Choroid plexus epithelial cell (primary cell): ENCODE results near the gene DYNC2H1.
A peak's percentile ranks its signal among the peaks of the same experiment; 100 is the strongest.

ENCODE experiments used
- DNase-seq: peaks from one replicate; pipeline ENCODE4 v3.0.0-alpha.2; 2010; ENCODE audit warnings: low read depth
- H3K4me3 ChIP-seq: 2 replicates; pipeline ENCODE4 v1.5.1; 2011; ENCODE audit warnings: low read depth, mild to moderate bottlenecking, control low read depth, low read length, moderate library complexity
- CTCF ChIP-seq: conservative IDR thresholded peaks from 2 replicates; pipeline ENCODE4 v1.5.1; 2011; ENCODE audit warnings: low read depth, mild to moderate bottlenecking, control low read depth, inconsistent platforms, low read length, moderate library complexity

The DYNC2H1 gene

DNA sequence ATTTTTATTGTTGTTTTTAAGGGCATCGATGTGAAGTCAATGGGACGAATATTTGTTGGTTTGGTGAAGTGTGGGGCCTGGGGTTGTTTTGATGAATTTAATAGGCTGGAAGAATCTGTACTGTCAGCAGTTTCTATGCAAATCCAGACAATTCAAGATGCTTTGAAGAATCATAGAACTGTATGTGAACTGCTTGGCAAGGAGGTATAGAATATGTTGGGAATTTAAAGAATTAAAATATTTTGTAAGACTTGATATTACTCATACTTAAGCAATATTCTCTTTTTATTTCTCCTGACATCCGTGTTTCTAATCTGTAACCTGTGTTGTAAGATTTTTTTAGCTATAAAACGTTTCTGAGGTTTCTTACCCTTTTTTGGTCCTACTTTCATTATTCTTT, 61.6 kb downstream of the DYNC2H1 start:
- no peak for TF ChIP-seq CTCF
- H3K4me3 ChIP-seq = no peak overlapping the region
- peak; percentile 76 for DNase-seq

- no peak overlapping the region for H3K4me3 ChIP-seq
- DNase-seq = peak; percentile 4
- no peak for TF ChIP-seq CTCF
Measured at GRCh38 chr11:103175461-103176129, 66.4 kb downstream of the DYNC2H1 start.

DNA sequence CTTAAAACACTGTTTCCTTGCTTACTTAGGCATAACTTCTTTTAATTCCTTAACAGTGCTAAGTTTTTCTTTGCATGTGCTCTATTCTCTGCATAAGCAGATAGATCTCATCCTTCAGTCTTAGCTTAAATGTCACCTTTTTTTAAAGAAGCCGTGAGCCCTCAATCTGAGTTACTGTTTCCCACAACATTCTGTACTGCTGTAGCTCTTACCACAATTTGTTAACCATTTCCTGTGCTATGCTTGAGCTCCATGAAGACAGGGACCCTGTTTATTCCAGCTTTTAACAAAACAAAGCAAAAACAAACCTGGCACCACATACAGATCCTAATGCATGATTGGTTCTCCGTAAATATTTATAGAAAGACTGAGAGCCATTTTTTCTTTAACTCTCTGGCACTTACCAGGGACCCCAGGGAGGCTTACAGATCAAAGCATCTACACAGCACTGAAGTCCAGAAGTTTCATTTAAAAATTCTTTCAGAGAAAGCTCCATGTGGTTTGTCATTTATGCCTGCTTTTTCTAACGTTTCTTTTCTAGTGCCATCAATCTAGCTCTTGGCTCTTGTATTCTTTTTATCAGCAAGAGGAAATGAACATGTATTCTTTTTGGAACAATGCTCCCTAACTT, 74.9 kb downstream of the DYNC2H1 start:
- H3K4me3 ChIP-seq = no peak overlapping the region
- peak; percentile 14 for DNase-seq
- no peak for TF ChIP-seq CTCF

DNA sequence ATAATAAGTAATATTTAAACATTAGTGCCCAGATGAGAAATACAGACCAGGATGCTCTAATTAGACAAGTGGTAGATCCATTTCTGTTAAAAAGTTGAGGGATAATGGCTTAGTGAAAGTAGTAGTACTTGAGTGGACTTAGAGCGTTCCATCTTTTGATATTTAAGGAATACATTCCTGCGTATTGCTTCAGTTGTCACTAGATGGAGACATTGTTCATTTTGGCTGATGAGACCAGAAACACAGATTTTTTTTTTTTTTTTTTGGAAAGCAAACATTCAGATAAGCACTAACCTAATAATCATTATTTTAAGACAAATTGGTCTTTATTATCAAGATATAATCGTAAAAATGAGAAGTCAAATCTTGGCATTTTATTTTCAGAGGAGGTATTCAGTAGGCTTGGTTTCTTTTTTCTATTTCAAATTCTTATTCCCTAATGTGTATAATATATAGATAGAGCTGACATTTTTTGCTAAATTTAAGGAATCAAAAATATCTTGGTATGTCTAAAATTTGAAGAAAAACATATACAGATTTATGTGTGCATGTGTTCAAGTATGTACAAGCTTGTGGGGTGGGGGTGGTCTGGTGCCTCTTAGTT, 92.9 kb downstream of the DYNC2H1 start:
- DNase-seq = peak; percentile 73
- TF ChIP-seq CTCF = peak; percentile 60
- H3K4me3 ChIP-seq = no peak overlapping the region

DNA sequence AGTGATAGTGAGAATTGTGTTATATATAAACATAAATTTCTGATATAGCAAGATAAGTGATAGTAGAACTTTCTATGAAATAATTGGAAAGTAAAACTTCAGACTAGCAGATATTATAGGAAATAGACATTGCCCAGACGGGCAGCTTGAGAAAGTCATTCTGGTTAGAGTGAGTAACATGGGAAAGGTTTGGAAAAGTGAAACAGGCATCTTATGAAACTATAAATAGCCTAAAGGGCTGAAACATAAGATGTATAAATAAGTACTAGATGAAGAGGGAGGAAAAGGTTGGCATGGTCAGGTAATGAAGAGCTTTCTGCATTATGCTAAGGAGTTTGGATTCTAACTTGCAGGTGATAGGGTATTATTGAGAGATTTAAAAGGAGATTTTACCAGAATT, 101.3 kb downstream of the DYNC2H1 start:
- no peak for TF ChIP-seq CTCF
- no peak for DNase-seq
- H3K4me3 ChIP-seq = no peak overlapping the region

GRCh38 chr11:103215812-103216211, 106.6 kb downstream of the DYNC2H1 start:
- DNase-seq = no peak
- no peak overlapping the region for H3K4me3 ChIP-seq
- no peak for TF ChIP-seq CTCF
